Keratinocyte (primary cell): ENCODE measurements around the gene EVX2.

ENCODE experiments used
- CTCF ChIP-seq, 3 experiments: IDR thresholded peaks in 1 of 3; conservative IDR thresholded peaks in 1 of 3; optimal IDR thresholded peaks in 1 of 3; 2 replicates in 2 of 3; 3 replicates in 1 of 3; pipeline versions ENCODE3 to v1.5.1; 2011; ENCODE audit warnings: low read length in 3 of 3, mild to moderate bottlenecking in 3 of 3, moderate library complexity in 2 of 3, control low read depth in 1 of 3, inconsistent platforms in 1 of 3; ENCODE audit not compliant: insufficient read depth in 2 of 3; ENCODE audit errors: extremely low read depth in 1 of 3
- EZH2 ChIP-seq: IDR thresholded peaks from one replicate; pipeline ENCODE4 v1.6.1; 2012; ENCODE audit warnings: inconsistent platforms, mild to moderate bottlenecking, low read length, moderate library complexity

GRCh38 chr2:176056406-176056805 is 27.4 kb downstream of the EVX2 start:
- TF ChIP-seq CTCF (optimal IDR thresholded peaks at IDR 0.05 in 1 of 3, IDR thresholded peaks at IDR 0.05 in 1 of 3, conservative IDR thresholded peaks at IDR 0.05 in 1 of 3; ENCODE audit: extremely low read depth in 1 of 3, insufficient read depth in 2 of 3, low read length in 3 of 3) (no peak), EZH2 (no peak)
